Measurements from ENCODE around the gene IFNA14.
A peak's percentile ranks its signal among the peaks of the same experiment; 100 is the strongest.
"Not testable (repeated sequence)": the region's sequence is repeated elsewhere in the genome, so short reads cannot be mapped to it uniquely, and the experiment has no call there.

The IFNA14 gene

GRCh38 chr9:21213411-21214326, 26.1 kb downstream of the IFNA14 start:
- H3K79me2 ChIP-seq (ENCODE audit: control insufficient read depth, insufficient read depth, low read length, unreplicated experiment); H3K27ac ChIP-seq (ENCODE audit: low read depth, low read length); H3K36me3 ChIP-seq (ENCODE audit: insufficient read depth, low read length); H3K27me3 ChIP-seq (ENCODE audit: insufficient read depth, low read length); H3K4me3 ChIP-seq (ENCODE audit: low read depth, low read length); H3K4me1 ChIP-seq (ENCODE audit: control insufficient read depth, insufficient read depth, low read length, unreplicated experiment): not testable (repeated sequence)
- H2AFZ ChIP-seq (ENCODE audit: low read length, unreplicated experiment): peak overlapping the region; percentile 14

DNA sequence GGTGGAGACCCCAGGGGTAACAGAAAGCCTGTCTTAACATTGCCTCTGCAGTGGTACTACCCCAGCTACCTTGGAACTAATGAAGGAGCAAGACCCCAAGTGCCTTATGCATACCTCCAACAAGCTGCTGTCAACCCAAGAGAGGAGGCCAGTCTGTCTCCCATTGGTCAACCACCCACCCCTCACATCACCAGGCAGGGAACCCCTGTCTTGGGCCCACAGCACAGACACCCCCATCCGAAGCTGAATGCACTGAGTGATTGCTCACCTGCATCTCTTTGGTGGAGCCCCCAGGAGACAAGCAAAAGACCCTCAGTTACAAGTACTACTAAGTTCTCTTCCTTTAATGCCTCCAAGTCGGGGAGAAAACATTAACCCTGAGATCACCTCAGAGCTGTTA, 27.6 kb downstream of the IFNA14 start:
- H3K27ac ChIP-seq (ENCODE audit: low read depth, low read length); H3K27me3 ChIP-seq (ENCODE audit: insufficient read depth, low read length); H3K4me3 ChIP-seq (ENCODE audit: low read depth, low read length); H3K4me1 ChIP-seq (ENCODE audit: control insufficient read depth, insufficient read depth, low read length, unreplicated experiment); H3K79me2 ChIP-seq (ENCODE audit: control insufficient read depth, insufficient read depth, low read length, unreplicated experiment); H3K36me3 ChIP-seq (ENCODE audit: insufficient read depth, low read length); H2AFZ ChIP-seq (ENCODE audit: low read length, unreplicated experiment): not testable (repeated sequence)

DNA sequence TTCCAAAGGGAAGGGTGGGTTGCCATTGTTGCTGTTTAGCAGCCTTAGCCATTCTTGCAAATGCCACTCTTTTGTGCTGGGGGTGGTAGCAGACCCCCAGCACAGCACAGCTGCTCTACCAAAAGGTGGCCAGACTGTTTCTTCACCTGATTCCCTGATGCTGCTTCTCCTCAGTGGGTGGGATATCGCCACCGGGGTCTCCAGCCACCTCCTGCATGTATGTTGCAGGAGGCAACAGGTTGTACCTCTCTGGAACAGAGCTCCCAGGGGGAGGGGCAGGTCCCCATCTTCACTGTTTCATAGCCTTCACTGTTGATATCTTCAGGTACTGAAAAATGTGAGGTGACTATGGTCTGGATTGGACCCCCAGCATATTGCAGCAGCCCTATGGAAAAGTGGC, 29.0 kb downstream of the IFNA14 start:
- H2AFZ ChIP-seq (ENCODE audit: low read length, unreplicated experiment); H3K4me3 ChIP-seq (ENCODE audit: low read depth, low read length); H3K36me3 ChIP-seq (ENCODE audit: insufficient read depth, low read length); H3K27ac ChIP-seq (ENCODE audit: low read depth, low read length); H3K79me2 ChIP-seq (ENCODE audit: control insufficient read depth, insufficient read depth, low read length, unreplicated experiment); H3K27me3 ChIP-seq (ENCODE audit: insufficient read depth, low read length); H3K4me1 ChIP-seq (ENCODE audit: control insufficient read depth, insufficient read depth, low read length, unreplicated experiment): not testable (repeated sequence)

DNA sequence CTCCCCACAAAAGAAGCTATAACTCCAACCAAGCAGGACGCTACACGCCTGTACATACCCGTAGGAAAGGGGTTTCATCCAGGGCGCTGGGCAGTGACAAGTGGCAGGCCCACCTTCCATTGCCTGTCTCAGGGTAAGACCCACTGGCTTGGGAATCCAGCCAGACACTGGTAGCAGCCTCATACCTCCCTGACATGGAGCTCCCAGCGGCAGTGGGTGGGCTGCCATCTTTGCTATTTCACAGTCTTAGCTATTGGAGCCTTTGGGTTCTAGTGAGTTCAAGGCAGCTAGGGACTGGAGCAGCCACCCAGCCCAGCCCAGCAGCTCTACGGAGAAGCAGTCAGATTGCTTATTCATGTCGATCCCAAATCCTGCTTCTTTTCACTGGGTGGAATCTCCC, 29.5 kb downstream of the IFNA14 start:
- Histone ChIP-seq H3K4me1 (ENCODE audit: control insufficient read depth, insufficient read depth, low read length, unreplicated experiment) (no peaks in the 10 kb centered on the region), H2AFZ (ENCODE audit: low read length, unreplicated experiment) (no peak overlapping the region), H3K4me3 (ENCODE audit: low read depth, low read length) (no peak overlapping the region), H3K27ac (ENCODE audit: low read depth, low read length) (no peak overlapping the region), H3K79me2 (ENCODE audit: control insufficient read depth, insufficient read depth, low read length, unreplicated experiment) (no peaks in the 10 kb centered on the region), H3K36me3 (ENCODE audit: insufficient read depth, low read length) (no peaks in the 10 kb centered on the region), H3K27me3 (ENCODE audit: insufficient read depth, low read length) (no peaks in the 10 kb centered on the region)

DNA sequence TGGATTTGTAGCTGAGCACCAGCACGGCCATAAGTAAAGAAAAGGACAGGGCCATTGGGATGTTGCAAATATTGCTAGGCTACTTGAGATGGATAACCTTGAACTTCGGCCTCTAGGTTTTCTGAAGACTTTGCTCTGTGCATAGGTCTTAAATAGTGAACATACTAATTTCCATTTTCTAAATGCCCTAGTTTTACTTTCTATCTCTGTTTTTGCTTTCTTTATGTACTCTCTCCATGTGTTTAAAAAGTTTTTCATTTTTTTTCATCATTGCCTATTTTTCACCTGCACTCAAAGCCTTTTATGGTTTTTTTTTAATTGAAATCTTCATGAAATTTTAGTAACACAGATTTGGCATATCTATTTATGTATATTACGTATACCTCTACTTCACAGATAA, 32.8 kb downstream of the IFNA14 start, which contains the start of gene IFNA10:
IFNA10 (minus strand) TSS at position 101 of the 400 bp plus-strand sequence; CDS start at position 55, 46 bp downstream.
- H3K27ac ChIP-seq (ENCODE audit: low read depth, low read length); H3K4me3 ChIP-seq (ENCODE audit: low read depth, low read length); H2AFZ ChIP-seq (ENCODE audit: low read length, unreplicated experiment); H3K79me2 ChIP-seq (ENCODE audit: control insufficient read depth, insufficient read depth, low read length, unreplicated experiment); H3K4me1 ChIP-seq (ENCODE audit: control insufficient read depth, insufficient read depth, low read length, unreplicated experiment); H3K36me3 ChIP-seq (ENCODE audit: insufficient read depth, low read length): not testable (repeated sequence)
- H3K27me3 ChIP-seq (ENCODE audit: insufficient read depth, low read length): peaks cover 18% of the 10 kb centered on the region

- Histone ChIP-seq H3K4me3 (ENCODE audit: low read depth, low read length) (no peak overlapping the region), H3K79me2 (ENCODE audit: control insufficient read depth, insufficient read depth, low read length, unreplicated experiment) (no peaks in the 10 kb centered on the region), H3K27ac (ENCODE audit: low read depth, low read length) (no peak overlapping the region), H3K27me3 (ENCODE audit: insufficient read depth, low read length) (peaks cover 18% of the 10 kb centered on the region), H3K4me1 (ENCODE audit: control insufficient read depth, insufficient read depth, low read length, unreplicated experiment) (no peaks in the 10 kb centered on the region), H2AFZ (ENCODE audit: low read length, unreplicated experiment) (no peak overlapping the region), H3K36me3 (ENCODE audit: insufficient read depth, low read length) (no peaks in the 10 kb centered on the region)
Observed at GRCh38 chr9:21205204-21205603, 34.6 kb downstream of the IFNA14 start.

- H3K27me3 ChIP-seq (ENCODE audit: insufficient read depth, low read length): peaks cover 18% of the 10 kb centered on the region
- H3K36me3 ChIP-seq (ENCODE audit: insufficient read depth, low read length); H3K4me1 ChIP-seq (ENCODE audit: control insufficient read depth, insufficient read depth, low read length, unreplicated experiment); H3K27ac ChIP-seq (ENCODE audit: low read depth, low read length); H3K79me2 ChIP-seq (ENCODE audit: control insufficient read depth, insufficient read depth, low read length, unreplicated experiment); H2AFZ ChIP-seq (ENCODE audit: low read length, unreplicated experiment); H3K4me3 ChIP-seq (ENCODE audit: low read depth, low read length): not testable (repeated sequence)
Observed at GRCh38 chr9:21202105-21202504, 37.7 kb downstream of the IFNA14 start, which contains the start of gene IFNA7. IFNA7 (minus strand) TSS chr9:21202205; CDS start chr9:21202165, 40 bp downstream.

DNA sequence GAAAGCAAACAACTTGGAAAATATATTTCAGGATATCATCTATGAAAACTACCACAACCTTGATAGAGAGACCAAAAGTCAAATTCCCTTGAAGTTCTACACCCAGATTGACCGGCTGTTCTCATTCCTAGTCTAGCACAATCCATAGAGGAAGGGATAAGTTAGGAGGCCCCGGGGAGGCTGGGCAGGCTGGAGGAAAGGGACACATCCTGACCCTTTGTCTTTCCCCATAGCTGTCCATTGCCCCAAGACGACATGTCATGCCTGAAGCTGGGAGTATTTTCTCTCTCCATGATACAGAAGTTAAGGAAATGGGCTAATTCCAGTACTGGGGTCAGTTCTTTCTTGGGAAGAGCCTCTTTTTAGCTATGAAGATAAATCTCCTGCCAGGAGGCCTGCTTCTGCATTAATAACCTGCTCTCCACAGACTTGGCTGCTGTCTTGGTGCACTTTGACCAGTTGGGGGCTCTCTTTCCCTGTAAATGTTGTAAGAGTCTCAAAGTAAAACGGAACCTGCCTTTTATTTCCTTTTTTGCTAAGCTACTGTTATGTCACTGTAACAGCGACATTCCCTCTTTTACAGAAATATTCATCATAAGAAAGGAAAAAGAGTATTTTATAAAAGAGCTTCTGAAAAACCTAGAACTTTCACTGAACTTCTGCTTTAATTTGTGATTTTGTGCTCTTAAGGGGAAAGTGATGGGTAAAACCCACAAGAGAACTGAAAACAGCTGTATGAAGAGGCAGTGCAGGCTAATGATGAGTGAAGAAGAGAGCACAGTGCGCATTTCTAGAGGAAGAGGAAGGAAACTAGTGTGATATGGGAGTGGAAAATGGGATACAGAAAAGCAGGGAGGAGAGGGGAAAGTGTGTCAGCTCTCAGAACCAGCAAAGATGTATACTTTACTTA, 44.7 kb downstream of the IFNA14 start:
- not testable (repeated sequence) for H3K36me3 ChIP-seq (ENCODE audit: insufficient read depth, low read length); H3K4me1 ChIP-seq (ENCODE audit: control insufficient read depth, insufficient read depth, low read length, unreplicated experiment); H3K79me2 ChIP-seq (ENCODE audit: control insufficient read depth, insufficient read depth, low read length, unreplicated experiment); H3K27ac ChIP-seq (ENCODE audit: low read depth, low read length); H3K27me3 ChIP-seq (ENCODE audit: insufficient read depth, low read length)
- Histone ChIP-seq H3K4me3 (ENCODE audit: low read depth, low read length) (peak overlapping the region; percentile 54), H2AFZ (ENCODE audit: low read length, unreplicated experiment) (peak overlapping the region; percentile 65)
